GDM1 (cell line): ENCODE measurements around the gene TFCP2L1.
"Not testable (repeated sequence)": the region's sequence is repeated elsewhere in the genome, so short reads cannot be mapped to it uniquely, and the experiment has no call there.

ENCODE experiments used
- DNase-seq: peaks from one replicate; lab custom pipeline; 2025; lab: John Stamatoyannopoulos, UW

The TFCP2L1 gene

DNA sequence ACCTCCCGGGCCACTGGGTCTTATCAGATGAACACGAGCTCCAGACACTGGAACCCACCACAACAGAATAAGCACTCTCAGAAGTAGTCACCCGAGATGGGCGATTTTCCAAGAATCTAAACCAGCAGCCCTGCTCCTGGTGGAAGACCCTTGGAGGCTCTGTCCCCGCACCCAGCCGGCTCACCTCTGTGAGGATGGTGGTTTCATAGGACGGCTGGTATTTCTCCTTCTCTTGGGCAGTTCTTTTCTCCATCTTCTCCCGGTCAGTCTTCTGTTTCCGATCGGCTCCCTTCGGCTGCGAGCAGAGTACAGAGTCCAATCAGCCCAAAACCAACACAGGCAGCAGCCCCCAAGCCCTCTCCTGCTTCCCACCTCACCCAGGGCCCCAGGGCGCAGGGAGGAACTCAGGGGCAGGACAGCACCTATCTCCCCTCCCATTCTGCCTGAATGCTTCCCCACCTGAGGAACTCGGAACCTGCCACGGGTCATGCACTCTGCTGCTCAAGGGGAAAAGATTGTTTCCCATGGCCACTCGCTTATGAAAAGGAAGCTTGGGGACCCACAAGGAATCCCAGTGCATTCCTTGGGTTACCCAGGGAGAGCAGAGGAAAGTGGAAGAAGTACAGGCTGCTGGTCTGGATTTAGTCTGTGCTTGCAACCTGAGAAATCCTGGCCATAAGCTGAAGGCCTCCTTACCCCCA, 42.7 kb downstream of the TFCP2L1 start:
- no peak for DNase-seq

DNA sequence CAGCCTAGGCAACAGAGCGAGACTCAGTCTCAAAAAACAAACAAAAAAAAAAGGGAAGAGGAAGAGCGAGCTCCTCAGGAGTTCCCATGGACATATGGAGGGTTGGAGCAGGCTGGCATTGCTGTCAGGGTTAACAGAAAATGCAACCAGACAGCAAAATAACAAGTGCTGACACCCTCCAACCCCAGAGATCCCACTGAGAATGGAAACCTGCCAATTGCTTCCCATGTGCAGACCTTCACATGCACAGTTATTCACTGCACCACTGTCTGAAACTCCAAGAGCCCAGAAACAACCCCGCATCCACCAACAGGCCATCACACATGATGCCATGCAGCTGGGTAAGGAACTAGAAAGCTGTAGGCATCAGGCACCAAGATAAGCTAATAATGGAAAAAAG, 43.5 kb downstream of the TFCP2L1 start:
- DNase-seq = no peak

DNA sequence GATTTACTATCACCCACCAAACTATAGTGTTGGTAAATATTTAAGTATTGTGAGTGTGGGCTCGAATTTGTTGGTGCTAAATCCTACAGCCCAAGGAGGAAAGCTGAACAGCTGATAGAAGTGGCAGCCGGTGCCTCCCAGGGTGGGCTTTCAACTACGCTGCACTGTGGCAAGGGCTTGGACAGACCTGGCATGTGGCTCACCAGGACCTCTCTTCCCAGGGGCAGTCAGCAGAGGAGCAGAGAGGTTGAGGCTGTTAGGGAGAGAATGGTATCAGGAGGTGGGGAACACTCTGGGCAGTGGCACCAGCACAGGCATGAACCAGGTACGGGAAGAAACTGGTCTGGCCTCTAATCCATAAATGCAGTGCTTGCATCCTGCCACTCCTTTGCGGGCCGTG, 44.6 kb downstream of the TFCP2L1 start:
- DNase-seq = no peak

DNA sequence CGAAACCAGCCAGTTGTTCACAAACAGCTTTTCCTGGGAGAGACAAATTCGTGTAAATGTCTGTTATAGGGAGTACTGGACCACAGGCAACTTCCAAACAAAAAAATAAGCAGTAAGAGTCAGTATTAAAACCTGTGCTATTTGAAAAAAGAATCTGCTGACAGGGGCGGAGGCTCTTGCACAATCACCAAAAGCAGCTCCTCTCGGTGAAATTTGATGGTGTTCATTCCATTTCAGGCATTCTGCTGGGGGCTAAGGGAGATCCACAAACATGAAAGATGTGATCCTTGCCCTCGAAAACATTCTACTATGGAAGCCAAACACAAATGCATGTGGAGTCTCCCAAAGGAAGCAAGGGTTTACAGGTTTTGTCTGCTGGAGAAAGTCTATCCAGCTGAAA, 45.0 kb downstream of the TFCP2L1 start:
- DNase-seq = no peak

DNA sequence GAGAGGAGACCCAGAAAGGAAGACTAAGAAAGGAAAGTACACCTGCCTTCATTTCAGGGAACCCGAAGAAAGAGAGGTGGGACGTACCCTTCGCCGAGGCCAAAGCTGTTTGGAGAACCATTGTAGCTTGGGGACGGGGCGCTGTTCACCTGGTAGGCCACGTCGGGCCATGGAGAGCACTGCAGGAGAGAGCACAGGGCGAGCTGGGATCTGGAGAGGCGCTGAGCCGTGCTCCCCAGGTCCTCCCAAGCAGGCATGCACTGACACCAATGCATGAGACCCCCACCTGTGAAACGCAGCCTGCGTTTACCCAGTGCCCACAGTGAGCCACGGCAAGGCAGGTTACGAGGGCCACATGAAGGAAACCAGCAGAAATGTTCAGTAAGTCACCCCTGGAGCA, 45.5 kb downstream of the TFCP2L1 start:
- no peak for DNase-seq

DNA sequence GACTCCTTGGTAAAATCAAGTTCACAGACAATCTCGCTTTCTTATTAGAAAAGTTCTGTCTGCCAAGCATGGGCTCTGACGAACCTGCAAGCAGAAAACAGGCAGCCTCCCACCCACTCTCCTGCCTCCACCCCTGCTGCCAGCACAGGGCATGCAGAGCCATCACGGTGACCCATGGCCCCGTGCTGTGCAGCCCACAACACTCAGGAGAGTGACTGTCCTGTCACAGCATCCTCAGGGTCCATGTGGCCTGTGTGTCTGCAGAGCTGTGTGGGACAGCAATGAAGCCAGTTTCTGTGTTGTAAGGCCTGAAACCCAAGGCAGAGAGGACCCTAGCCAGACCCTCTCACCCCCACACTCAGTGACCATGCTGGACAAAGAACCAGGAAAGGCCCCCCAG, 46.2 kb downstream of the TFCP2L1 start:
- DNase-seq = no peak

DNA sequence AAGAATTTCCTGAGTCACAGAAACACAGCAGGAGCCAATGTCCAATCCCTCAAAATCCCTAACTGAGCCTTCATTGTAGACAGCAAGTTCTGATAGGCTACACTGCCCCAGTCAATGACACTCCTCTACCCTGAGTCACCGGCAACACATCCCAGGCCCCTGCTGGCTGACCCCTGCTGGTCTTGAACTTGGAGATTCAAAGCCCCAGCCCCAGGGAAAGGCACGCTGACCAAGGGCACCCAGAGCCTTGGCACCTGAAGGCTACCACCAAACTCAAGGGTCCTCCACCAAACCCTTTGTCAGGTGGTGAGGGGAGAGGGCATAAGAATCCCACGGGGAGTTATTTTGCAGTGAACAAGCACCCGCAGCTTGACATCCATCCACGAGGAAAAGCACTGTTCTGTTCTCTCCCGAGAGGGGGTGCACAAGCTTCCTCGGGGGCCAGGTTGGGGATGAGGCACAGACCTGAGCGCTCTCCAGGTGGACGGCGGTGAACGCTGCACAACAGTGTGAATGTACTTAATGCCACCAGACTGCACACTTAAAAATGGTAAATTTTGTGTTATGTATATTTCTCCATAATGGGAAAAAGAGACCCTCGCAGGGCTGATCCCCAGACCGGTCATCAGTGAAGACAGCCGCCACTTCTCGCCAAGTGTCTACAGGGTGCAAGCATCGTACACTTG, 46.9 kb downstream of the TFCP2L1 start:
- DNase-seq = no peak

DNA sequence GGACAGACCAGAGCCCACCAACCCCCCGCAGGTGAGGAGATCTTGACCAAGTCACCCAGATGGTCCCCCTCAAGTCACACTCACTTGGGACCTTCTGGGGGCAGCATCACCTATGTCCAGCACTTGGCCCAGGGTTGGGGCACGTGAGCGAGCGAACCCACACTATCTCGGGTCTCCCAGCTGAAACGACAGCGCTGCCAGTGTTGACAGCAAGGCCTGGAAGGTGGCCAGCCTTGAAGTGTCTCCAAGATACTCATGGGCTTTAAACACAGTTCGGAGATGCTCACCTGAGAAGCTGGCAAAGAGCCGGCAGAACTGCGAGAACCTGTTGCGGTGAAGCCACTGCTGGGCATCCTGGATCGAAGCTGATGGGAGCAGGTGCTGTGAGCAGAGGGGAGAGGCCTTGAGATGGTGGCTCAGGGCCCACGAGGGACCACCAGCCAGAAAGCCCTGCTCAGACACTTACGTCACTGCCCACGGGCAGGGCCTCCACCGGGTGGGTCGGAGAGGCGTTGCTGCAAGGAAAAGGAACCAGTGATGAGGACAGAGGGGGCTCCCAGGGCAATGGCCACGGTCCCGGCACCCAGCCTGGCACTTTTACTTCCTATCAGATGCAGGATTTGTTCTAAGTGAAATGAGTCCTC, 47.5 kb downstream of the TFCP2L1 start:
- DNase-seq = no peak

DNA sequence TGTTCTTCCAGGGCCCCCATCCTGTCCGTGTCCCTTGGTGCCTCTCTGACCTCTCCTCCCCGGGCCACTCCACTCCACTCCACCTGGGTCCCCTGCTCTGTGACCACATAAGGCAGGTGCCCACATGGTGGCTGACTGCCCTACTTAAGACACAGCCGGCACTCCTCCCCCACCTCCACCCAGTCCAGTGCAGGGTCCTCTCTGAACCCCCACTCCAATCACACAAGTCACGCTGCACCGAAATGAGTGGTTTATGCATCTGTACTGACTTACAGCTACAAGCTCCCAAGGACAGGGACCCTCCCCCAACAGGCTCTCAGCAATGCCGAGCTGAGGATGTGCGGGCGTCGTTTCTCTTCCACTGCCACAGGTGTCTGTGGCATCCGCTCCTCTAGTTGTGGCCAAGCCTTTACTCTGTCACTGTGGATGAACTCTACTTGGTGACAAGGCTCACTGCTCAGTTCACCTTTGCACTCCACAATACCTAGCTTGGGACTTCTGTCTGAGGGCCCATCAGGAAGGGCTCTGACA, 48.3 kb downstream of the TFCP2L1 start:
- DNase-seq = no peak

DNA sequence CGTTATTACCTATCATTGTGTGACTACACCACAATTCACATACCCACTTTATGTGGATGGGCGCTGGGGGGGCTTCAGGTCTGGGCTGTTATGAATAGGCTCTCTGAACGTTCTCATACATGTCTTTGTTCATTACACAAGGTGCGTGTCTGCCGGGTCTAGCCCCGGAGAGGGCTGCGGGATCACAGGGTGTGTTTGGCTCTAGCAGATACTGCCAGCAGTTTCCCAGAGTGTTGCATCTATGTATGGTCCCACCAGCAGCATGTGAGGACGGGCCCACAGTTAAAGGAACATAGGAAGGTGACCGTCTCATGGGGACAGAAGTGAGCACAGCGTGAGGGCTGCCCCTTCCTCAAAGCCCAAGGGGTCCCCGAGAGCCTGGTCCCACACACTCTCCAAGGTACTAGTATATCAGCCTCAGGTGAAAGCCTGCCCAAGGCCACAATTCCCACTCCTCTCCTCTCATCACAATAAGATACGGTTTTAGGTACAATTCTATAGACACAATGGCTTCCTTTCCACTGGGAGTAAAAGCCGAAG, 48.8 kb downstream of the TFCP2L1 start:
- no peak for DNase-seq

DNA sequence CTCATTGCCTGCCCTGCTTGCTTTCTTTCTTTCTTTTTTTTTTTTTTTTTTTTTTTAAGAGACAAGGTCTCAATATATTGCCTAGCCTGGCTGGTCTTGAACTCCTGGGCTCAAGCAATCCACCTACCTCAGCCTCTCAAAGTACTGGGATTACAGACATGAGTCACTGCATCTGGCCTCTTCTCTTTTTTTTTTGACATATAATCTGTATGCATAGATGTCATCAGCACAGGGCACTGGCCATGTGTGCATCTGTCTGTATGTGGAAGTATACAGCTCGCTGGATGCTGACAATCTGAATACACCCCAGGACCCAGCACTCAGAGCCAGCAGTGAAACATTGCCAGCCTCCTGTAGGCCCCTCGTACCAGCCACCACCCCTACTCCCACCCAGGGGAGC, 49.5 kb downstream of the TFCP2L1 start:
- no peak for DNase-seq

DNA sequence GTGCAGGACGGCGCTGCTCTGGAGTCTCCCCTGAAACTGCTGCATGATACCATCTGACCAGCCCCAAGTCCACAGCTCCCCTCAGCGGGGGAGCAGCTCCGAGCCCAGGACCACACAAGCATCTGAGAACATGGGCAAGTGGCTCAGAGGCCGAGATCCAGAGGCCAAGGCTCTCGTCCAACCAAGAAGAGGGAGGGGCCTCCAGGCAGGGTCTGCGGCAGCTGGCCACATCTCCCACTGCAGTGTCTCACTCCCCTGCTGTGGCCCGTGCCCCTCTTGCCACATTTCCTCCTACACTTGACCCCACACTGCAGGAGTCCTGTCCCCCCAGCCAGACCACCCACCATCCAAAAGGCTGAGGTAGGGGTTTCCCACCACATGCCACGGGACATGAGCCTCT, 50.2 kb downstream of the TFCP2L1 start:
- DNase-seq = no peak

DNA sequence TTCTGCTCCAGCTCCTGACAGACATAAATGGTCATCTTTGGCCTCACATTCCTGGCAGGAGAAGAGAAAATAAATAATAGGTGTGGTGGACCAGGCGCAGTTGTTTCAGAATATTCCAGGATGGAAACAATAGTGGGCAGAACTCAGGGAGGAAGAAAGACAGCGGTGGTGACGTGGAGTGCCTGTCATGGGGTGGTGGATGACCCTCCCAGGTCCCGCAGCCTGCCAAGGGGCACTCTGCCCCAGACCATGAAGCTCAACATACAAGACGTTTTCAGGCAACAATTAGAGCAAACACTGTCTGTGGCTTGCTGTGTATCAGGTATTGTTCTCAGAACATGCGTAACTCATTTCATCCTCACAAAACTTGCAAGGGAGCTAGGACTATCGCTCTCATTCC, 50.9 kb downstream of the TFCP2L1 start:
- no peak for DNase-seq

DNA sequence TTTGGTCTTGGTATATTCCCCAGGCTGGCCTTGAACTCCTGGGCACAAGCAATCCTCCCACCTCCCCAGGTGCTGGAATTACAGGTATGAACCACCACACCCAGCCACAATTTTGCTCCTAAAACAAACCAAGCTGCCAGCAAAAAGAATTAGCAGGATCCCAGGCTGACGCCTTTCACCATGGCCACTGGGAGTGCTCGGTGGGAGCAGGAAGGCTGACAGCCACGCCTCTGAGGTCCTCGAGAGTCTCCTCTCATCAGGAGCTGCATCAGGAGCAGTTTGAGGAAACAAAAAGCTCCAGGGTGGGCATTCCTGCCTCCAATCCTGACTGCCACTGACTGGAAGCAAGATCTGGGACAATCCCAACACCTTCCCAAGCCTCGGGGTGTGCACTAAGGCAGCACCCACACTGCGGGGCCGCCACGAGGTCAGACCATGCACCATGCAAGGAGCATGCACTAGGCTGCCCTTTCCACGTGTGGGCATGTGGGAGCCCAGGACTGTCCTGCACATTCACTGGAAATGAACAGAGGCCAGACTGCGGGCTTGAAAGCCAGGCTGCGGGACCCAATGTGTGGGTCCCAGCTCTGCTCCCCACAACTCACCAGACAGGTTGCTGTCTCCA, 51.4 kb downstream of the TFCP2L1 start:
- DNase-seq = no peak

DNA sequence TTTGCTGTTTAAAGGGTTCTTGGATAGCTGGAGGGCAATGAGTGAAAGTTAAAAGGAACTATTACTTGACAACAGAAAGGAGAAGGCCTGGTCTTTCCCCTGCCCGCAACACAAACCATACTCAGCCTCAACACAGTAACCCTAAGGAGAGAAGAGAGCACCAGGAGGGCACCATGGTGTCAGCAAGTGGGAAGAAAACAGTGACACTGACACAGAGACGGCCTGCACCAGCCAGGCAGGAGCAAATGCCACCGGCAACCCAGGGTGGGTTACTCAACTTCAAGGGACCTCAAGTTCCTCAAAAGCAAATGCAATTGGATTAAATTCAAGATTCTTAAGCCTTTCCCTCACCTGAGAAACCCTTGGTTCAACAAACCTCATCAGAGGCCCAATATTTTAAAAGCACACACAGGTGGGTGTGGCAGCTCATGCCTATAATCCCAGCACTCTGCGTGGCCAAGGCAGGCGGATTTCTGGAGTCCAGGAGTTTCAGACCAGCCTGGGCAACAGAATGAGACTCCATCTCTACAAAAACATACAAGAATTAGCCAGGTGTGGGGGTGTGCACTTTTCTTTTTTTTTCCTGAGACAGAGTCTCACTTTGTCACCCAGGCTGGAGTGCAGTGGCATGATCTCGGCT, 52.3 kb downstream of the TFCP2L1 start:
- DNase-seq = no peak

DNA sequence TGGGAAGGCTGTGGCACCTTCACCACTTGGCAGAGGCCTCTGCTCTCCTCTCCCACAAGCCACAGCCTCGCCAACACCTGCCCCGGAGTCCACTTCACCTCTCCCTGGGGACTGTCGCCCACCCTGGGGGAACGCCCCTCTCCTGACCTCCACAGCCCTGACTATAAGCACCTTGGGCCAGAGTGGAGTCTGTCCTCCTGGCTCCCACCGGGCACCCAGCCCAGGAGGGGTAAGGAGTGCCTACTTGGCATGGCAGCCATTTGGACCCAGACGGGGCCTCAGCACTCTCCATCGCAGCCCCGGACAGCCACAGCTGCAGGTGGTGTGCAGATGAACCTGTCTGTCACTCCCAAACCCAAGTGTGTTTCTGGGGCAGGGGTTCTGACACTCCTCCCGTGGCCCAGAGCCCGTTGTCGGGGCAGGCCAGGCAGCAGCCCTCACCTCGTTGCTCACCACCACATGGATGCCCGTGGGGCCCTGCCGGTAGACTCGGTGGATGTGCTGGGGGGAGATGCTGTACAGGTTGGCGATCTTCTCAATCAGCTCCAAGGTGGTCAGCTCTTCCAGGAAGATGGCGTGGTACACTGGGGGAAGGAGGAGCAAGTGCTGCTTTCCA, 53.5 kb downstream of the TFCP2L1 start:
- DNase-seq = no peak

DNA sequence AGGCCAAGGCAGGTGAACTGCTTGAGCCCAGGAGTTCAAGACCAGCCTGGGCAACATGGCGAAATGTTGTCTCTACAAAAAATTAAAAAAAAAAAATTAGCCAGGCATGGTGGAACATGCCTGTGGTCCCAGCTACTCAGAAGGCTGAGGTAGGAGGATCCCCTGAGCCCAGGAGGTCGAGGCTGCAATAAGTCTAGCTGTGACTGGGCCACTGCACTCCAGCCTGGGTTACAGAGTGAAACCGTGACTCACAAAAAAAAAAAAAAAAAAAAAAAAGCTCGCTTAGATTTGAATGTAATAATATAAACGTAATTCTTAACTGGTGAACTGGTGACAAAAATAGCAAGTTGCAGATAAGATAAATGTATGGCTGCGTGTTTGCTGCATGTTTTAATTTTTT, 56.5 kb downstream of the TFCP2L1 start:
- DNase-seq = no peak

DNA sequence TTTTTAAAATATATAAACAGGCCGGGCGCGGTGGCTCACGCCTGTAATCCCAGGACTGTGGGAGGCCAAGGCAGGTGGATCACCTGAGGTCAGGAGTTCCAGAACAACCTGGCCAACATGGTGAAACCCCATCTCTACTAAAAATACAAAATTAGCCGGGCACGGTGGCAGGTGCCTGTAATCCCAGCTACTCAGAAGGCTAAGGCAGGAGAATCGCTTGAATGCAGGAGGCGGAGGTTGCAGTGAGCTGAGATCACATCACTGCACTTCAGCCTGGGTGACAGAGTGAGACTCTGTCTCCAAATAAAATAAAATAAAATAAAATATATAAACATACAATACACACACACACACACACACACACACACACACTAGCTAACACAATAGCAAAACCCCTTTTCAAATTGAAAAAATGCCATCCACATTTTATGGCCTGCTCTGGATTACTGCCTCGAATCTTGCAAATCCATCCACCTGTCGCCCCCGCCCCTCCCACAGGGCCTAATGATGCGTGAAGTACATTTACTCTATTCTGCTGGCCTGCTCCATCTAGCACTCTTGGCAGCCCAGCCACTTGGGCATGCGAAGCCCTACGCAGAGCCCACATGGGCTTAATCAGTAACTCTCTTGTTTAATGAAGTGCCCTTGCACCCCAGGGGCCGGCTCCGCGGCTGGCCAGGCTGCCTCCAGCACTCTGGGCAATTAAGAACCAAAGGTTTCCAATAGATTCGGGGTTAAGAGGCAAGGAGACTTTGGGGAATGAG, 57.4 kb downstream of the TFCP2L1 start:
- DNase-seq = not testable (repeated sequence)

DNA sequence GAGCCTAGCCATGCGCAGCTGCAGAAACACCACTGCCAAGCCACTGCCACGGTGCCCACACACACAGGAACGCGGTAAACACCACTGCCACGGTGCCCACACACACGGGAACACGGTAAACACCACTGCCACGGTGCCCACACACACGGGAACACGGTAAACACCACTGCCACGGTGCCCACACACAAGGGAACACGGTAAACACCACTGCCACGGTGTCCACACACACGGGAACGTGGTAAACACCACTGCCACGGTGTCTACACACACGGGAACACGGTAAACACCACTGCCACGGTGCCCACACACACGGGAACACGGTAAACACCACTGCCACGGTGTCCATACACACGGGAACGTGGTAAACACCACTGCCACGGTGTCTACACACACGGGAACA, 59.3 kb downstream of the TFCP2L1 start:
- not testable (repeated sequence) for DNase-seq

DNA sequence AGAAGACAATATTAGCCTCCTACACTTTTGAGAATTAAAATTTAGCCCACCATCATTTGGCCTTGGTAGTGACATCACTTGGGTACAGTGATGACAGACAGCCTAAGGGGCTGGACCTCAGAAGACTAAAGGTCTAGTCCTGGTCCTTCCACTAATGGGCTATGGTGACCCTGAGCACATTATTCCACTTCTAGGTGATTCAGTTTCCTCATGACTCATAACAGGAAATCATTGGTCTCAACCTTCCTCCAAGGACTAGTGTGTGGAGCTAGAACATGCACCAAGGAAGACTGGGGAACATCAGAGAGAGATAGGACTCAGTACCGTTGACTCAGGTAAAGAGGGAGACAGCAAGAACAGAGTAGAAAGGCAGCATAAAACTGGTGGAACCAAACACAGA, 64.0 kb downstream of the TFCP2L1 start:
- no peak for DNase-seq

DNA sequence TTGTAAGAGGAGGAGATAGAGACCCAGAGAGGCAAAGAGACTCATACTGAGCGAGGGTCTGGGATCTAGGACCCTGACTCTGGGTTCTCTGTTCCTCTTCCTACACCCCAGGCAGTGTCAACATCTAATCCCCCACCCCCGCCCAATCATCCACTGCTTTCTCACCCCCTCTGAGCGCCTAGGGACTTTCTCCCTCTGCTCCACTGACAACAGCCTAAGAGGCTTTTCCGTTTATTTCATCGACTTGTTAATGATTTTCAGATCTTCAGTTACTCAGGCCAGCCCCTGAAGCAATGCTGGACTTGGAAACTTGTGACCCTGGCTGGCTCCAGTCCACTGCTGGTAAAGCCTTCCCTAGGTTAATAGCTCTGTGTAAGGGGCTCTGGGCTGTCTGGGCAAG, 65.1 kb downstream of the TFCP2L1 start:
- DNase-seq = no peak
